OCI-LY1 (cell line): ENCODE results near the gene COBL.

Experiments used
- H2AFZ ChIP-seq: fragments of 200-600 bp; sonication (generic), shearing (Covaris generic); 2 replicates; pipeline ENCODE4 v1.6.0; 2014; ENCODE audit warnings: antibody characterized with exemption, mild to moderate bottlenecking, low read length
- H3F3A ChIP-seq: fragments of 200-600 bp; sonication (generic), shearing (Covaris generic); 2 replicates; pipeline ENCODE4 v1.6.0; 2014; ENCODE audit warnings: mild to moderate bottlenecking, antibody characterized with exemption, low read length, moderate library complexity; ENCODE audit not compliant: insufficient read depth
- H3K27ac ChIP-seq: fragments of 200-600 bp; sonication (generic); 2 replicates; pipeline ENCODE4 v1.5.1; 2014; ENCODE audit warnings: low read length, mixed run types, mild to moderate bottlenecking, low read depth; ENCODE audit not compliant: poor library complexity, severe bottlenecking
- H3K27me3 ChIP-seq: fragments of 200-600 bp; sonication (generic); 2 replicates; pipeline ENCODE4 v1.6.0; 2014; ENCODE audit warnings: antibody characterized with exemption, mild to moderate bottlenecking, low read length, moderate library complexity; ENCODE audit not compliant: insufficient read depth
- H3K36me3 ChIP-seq: fragments of 200-600 bp; sonication (generic); 2 replicates; pipeline ENCODE4 v1.6.1; 2014; ENCODE audit warnings: mild to moderate bottlenecking, antibody characterized with exemption, low read length, moderate library complexity, mixed read lengths; ENCODE audit not compliant: insufficient read depth
- H3K4me1 ChIP-seq: fragments of 200-600 bp; sonication (generic); 2 replicates; pipeline ENCODE4 v1.5.1; 2014; ENCODE audit warnings: mild to moderate bottlenecking, low read length, moderate library complexity; ENCODE audit not compliant: insufficient read depth, severe bottlenecking
- H3K4me2 ChIP-seq: fragments of 200-600 bp; sonication (generic), shearing (Covaris generic); 2 replicates; pipeline ENCODE4 v1.6.1; 2014; ENCODE audit warnings: low read length
- H3K4me3 ChIP-seq: fragments of 200-600 bp; sonication (generic); 2 replicates; pipeline ENCODE4 v1.5.1; 2014; ENCODE audit warnings: low read length, low read depth, mild to moderate bottlenecking, mixed read lengths; ENCODE audit not compliant: poor library complexity, severe bottlenecking
- H3K79me2 ChIP-seq: fragments of 200-600 bp; shearing (Covaris generic); 2 replicates; pipeline ENCODE4 v1.6.1; 2016; ENCODE audit warnings: mixed run types, low read length, mixed read lengths; ENCODE audit not compliant: insufficient read depth
- H3K9ac ChIP-seq: fragments of 200-600 bp; sonication (generic), shearing (Covaris generic); 2 replicates; pipeline ENCODE4 v1.6.1; 2014; ENCODE audit warnings: mild to moderate bottlenecking, low read length, mixed read lengths
- H3K9me2 ChIP-seq: fragments of 200-600 bp; sonication (generic), shearing (Covaris generic); 2 replicates; pipeline ENCODE4 v1.6.1; 2014; ENCODE audit warnings: low read depth, mild to moderate bottlenecking, low read length, mixed read lengths
- H3K9me3 ChIP-seq: fragments of 200-600 bp; shearing (Covaris generic); 2 replicates; pipeline ENCODE4 v1.6.1; 2014; ENCODE audit warnings: low read length, mixed read lengths
- H4K20me1 ChIP-seq: fragments of 200-600 bp; sonication (generic), shearing (Covaris generic); 2 replicates; pipeline ENCODE4 v1.6.0; 2016; ENCODE audit warnings: mild to moderate bottlenecking, low read length; ENCODE audit not compliant: insufficient read depth
- EZH2 ChIP-seq: fragments of 200-600 bp; sonication (generic), shearing (Covaris generic); IDR thresholded peaks from 2 replicates; pipeline ENCODE4 v1.8.0; 2017; ENCODE audit warnings: borderline replicate concordance, mixed run types, mild to moderate bottlenecking, antibody characterized with exemption, low read length, moderate library complexity, mixed read lengths
- TF ChIP-seq, protein P1 (sequence below): fragments of 200-600 bp; sonication (generic), shearing (Covaris generic); IDR thresholded peaks from 2 replicates; pipeline ENCODE4 v1.5.1; 2017; ENCODE audit warnings: mild to moderate bottlenecking, antibody characterized with exemption, low read length, moderate library complexity, mixed read lengths

COBL gene

DNA sequence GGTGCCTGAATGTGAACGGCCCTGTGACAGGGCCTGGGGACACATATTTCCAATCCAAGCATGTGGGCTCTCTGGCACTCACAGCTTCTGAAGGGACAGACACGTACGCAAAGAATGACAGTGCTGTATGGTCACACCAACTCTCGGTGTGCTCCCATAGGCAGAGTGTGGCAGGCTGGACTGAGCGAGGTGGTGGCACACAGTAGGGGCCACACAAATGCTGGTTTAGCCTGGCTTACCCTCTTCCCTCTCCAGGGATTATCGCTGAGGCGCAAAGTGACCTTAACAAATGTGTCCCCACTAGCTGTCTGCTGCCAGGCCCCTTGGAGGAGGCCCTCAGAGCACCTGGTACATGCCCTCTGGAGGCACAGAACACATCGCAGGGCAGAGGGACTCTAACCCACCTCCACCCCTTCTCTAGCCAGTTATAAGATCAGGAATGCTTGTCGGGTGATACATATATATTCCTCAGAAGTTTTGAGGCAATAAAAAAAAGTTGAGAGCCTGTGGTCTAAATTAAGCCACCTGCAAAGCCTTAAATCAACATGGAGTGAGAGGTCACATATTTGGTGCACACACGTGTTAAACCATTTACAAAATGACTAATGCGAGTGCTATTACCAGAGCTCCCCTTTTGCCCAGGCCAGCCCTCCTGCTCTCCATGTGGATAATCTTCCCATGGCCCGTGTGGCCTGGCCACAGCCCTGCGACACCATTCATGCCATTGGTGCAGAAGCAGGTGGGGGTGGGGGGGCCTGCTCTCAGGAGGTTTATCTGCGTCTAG is 271.1 kb downstream of the COBL start:
- H3K4me1 ChIP-seq = no peaks in the 10 kb centered on the region
- no peaks in the 10 kb centered on the region for H4K20me1 ChIP-seq
- H3K9ac ChIP-seq = no peak overlapping the region
- H3K27ac ChIP-seq = no peak overlapping the region
- no peak overlapping the region for H3K4me3 ChIP-seq
- no peaks in the 10 kb centered on the region for H3K9me3 ChIP-seq
- H2AFZ ChIP-seq = no peak overlapping the region
- no peaks in the 10 kb centered on the region for H3K27me3 ChIP-seq
- H3F3A ChIP-seq = no peaks in the 10 kb centered on the region
- no peaks in the 10 kb centered on the region for H3K9me2 ChIP-seq
- no peak for TF ChIP-seq EZH2
- TF ChIP-seq, protein P1, sequence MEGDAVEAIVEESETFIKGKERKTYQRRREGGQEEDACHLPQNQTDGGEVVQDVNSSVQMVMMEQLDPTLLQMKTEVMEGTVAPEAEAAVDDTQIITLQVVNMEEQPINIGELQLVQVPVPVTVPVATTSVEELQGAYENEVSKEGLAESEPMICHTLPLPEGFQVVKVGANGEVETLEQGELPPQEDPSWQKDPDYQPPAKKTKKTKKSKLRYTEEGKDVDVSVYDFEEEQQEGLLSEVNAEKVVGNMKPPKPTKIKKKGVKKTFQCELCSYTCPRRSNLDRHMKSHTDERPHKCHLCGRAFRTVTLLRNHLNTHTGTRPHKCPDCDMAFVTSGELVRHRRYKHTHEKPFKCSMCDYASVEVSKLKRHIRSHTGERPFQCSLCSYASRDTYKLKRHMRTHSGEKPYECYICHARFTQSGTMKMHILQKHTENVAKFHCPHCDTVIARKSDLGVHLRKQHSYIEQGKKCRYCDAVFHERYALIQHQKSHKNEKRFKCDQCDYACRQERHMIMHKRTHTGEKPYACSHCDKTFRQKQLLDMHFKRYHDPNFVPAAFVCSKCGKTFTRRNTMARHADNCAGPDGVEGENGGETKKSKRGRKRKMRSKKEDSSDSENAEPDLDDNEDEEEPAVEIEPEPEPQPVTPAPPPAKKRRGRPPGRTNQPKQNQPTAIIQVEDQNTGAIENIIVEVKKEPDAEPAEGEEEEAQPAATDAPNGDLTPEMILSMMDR = no peak
- H3K36me3 ChIP-seq = no peaks in the 10 kb centered on the region
- no peak overlapping the region for H3K4me2 ChIP-seq
- H3K79me2 ChIP-seq = no peaks in the 10 kb centered on the region

DNA sequence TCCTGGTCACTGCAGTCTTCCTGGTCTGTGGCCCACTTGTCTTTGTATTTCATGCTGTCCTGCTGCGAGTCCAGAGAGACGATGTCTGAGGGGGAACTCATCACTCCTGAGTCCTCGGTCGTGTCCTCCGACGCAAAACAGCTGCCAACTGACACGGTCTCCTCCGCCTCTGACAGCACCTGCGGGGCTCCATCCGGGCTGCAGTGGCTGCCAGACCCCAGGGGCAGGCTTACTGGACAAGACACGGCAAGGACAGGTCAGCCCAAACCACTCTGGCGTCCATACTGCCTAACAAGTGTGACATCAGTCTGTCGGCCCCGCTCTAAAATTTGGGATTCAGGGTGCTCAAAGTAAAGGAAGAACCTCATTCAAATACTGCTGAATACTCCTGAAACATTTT is 273.1 kb downstream of the COBL start:
- Histone ChIP-seq H3K9me2 (no peaks in the 10 kb centered on the region), H3K27me3 (no peaks in the 10 kb centered on the region), H3K36me3 (no peaks in the 10 kb centered on the region), H3K4me1 (no peaks in the 10 kb centered on the region), H3K79me2 (no peaks in the 10 kb centered on the region), H3K9ac (no peak overlapping the region), H2AFZ (no peak overlapping the region), H3K27ac (no peak overlapping the region), H3K4me2 (no peak overlapping the region), H4K20me1 (no peaks in the 10 kb centered on the region), H3K4me3 (no peak overlapping the region), H3K9me3 (no peaks in the 10 kb centered on the region), H3F3A (no peaks in the 10 kb centered on the region)
- TF ChIP-seq EZH2 = no peak
- TF ChIP-seq, protein P1 = no peak

DNA sequence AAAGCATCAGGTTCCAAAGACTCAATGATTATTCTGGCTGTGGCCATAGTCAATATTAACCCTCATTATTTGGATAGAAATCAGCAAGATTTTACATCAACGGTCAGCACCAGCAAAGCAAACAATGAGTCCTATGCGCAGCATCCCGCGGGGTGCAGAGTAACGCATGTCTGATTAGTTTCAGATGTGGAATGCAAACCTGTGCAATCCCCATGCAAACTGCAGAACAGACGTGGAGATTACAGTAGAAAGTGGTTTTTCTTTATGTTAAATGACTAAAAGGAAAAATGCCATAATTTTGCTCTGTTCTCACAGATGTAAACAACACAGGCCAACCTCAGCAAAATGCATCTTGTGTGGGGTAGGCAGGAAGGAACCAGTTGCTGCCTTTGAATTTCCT is 275.8 kb downstream of the COBL start:
- no peaks in the 10 kb centered on the region for H3K4me1 ChIP-seq
- TF ChIP-seq, protein P1 = no peak
- no peak for TF ChIP-seq EZH2
- H2AFZ ChIP-seq = no peak overlapping the region
- H4K20me1 ChIP-seq = no peaks in the 10 kb centered on the region
- no peaks in the 10 kb centered on the region for H3K9me3 ChIP-seq
- no peak overlapping the region for H3K27ac ChIP-seq
- H3K4me3 ChIP-seq = no peak overlapping the region
- H3K36me3 ChIP-seq = no peaks in the 10 kb centered on the region
- H3K79me2 ChIP-seq = no peaks in the 10 kb centered on the region
- no peaks in the 10 kb centered on the region for H3F3A ChIP-seq
- H3K9me2 ChIP-seq = no peaks in the 10 kb centered on the region
- no peak overlapping the region for H3K9ac ChIP-seq
- no peaks in the 10 kb centered on the region for H3K27me3 ChIP-seq
- H3K4me2 ChIP-seq = no peak overlapping the region
